ENCODE measurements around the gene CCL15. TPM values are rescaled to one million over a fixed set of nuclear protein-coding genes. Genes with fewer than 3 reads are reported as not detected.

The CCL15 gene
- total RNA-seq: not detected in 2 replicates

GRCh38 chr17:36001110-36001771, at the start of gene CCL15:
CCL15 (minus strand) TSS chr17:36001553; CDS start chr17:36001492, 61 bp downstream.

DNA sequence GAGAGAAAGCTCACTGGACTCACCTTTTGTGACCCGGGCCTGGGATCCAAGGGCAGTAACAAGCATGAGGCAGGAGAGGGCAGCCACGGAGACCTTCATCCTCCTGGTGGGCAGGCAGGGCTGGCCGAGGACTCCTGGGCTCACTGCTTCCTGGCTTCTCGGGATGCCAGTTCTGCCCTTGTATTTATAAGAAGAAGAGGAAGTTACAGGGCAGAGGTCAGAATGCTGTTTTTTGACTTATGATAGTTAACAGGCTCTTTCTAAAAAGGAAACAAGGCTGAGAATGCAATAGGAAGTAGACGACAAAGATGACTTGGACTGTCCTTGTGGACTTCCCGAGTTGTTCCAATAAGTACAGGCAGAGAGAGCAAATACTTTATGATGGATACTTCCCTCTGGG, 16.4 kb upstream of the CCL15 start, which contains the start of gene CCL23:
Gene CCL23, minus strand, starts transcription at position 174 of the 400 bp plus-strand sequence. Its CDS starts 75 bp downstream, at position 99.

GRCh38 chr17:35986643-35987042, 14.7 kb downstream of the CCL15 start, which contains the start of gene CCL14:
CCL14 (minus strand) TSS chr17:35986729; CDS start chr17:35986649, 80 bp downstream.

DNA sequence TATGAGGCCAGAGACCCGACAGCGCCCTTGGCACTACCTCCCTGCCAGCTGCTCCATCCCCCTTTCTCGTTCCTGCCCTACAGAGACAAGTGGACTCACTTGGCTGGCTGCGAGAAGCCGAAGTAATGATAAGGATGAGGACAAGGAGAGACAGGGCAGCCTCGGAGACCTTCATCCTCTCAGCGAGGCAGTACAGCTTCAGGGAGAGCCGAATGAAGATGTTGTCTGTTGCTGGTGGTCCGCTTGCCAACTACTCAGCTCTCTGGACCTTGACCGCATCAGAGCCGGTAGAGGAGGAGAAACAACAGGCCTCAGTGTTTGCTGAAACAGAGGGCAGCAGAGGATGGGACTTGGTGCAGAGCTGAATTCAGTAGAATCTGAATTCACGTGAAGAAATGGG, 20.1 kb downstream of the CCL15 start, which contains the start of gene CCL16:
Gene CCL16, minus strand, starts transcription at position 252 of the 400 bp plus-strand sequence. Its CDS starts 77 bp downstream, at position 175.

Other genes with a start within 250 kb of the CCL15 start
- 0.14 TPM in 1 of 2 replicates, not detected in the other for gene GAS2L2, start 248.3 kb downstream of the CCL15 start, total RNA-seq
- not detected in 2 replicates for gene C17orf50, start 240.7 kb downstream of the CCL15 start, total RNA-seq
- 47.8 and 64.9 TPM in 2 replicates for gene MMP28, start 205.9 kb downstream of the CCL15 start, total RNA-seq
- gene TAF15, start 192.1 kb downstream of the CCL15 start, total RNA-seq: 19.7 and 35.0 TPM in 2 replicates
- not detected in 2 replicates for gene HEATR9, start 132.7 kb downstream of the CCL15 start, total RNA-seq
- not detected in 2 replicates for gene CCL5, start 121.2 kb downstream of the CCL15 start, total RNA-seq
- gene RDM1, start 70.8 kb downstream of the CCL15 start, total RNA-seq: 3.1 and 4.6 TPM in 2 replicates
- gene LYZL6, start 57.8 kb downstream of the CCL15 start, total RNA-seq: not detected in 2 replicates
- gene CCL16, start 20.1 kb downstream of the CCL15 start, total RNA-seq: not detected in 2 replicates
- gene CCL14, start 14.8 kb downstream of the CCL15 start, total RNA-seq: not detected in 2 replicates
- gene CCL23, start 16.4 kb upstream of the CCL15 start, total RNA-seq: not detected in 2 replicates
- gene CCL18, start 62.7 kb upstream of the CCL15 start, total RNA-seq: not detected in 2 replicates
- not detected in 2 replicates for gene CCL3, start 88.6 kb upstream of the CCL15 start, total RNA-seq
- gene CCL4, start 102.3 kb upstream of the CCL15 start, total RNA-seq: not detected in 2 replicates
- 0.88 and 2.5 TPM in 2 replicates for gene TBC1D3B, start 175.1 kb upstream of the CCL15 start, total RNA-seq
- not detected in 2 replicates for gene CCL3L1, start 195.2 kb upstream of the CCL15 start, total RNA-seq
- not detected in 2 replicates for gene CCL4L2, start 209.5 kb upstream of the CCL15 start, total RNA-seq

All from airway epithelial cell (primary cell).